Measurements from ENCODE around the gene HDAC10. TPM values are rescaled to one million over a fixed set of nuclear protein-coding genes. Genes with fewer than 3 reads are reported as not detected.

The HDAC10 gene
- total and polyA plus RNA-seq, 10 of the 15 experiments (the other 5 are each of a cell fraction or from before 2014, with no cell fraction given): 0.26 to 48.6 (median 5.0) TPM

DNA sequence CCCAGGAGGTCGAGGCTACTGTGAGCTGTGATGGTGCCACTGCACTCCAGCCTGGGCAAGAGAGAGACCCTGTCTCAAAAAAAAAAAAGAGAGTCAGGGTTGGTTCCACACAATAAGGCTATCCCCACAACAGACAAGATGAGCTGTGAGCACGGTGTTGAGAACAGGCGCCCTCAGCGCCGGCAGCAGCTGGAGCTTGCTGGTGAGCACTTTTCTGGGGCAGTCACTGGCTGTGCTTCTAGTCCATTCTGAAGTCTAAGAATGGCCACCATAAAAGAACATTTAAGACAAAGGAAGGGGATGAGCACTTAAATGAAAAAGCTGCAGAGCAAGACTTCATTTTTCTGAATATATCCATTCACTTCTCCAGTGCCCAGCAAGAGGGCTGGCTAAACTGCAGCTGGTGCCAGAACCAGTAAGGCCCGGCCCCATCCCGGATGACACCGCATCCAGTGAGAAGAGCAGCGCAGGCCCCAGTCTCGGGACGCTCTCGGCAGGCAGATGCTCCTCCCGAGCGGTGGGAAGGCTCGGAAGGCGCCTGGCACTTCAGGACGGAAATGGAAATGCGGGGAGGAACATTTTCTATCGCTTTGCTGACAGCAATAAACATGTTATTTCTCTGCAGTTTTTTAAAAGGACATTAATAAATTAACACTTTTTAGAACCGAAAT lies 18.4 kb downstream of the HDAC10 start:
- ATAC-seq (no peak), FAIRE-seq (no peak), DNase-seq (ENCODE audit: low read depth, low spot score) (no peak)
- in situ Hi-C loops (cut with MboI): no loop called here
- H3K4me3 ChIP-seq: no peak overlapping the region
- no peak overlapping the region for H3K27ac ChIP-seq (ENCODE audit: control insufficient read depth, insufficient read depth)
- H3K36me3 ChIP-seq (ENCODE audit: control insufficient read depth in 2 of 2, insufficient read depth in 2 of 2, low read length in 1 of 2): peaks cover 0 to 8% of the 10 kb centered on the region in 2 experiments; a peak in 3 of 4 replicates
- no peak overlapping the region for H3K9ac ChIP-seq (ENCODE audit: control insufficient read depth, insufficient read depth, low read length)
- 96% methylated on average over 20 of the region's 20 CpGs for WGBS (ENCODE audit: insufficient coverage, insufficient replicate concordance, low lambda C conversion rate, missing lambda C conversion rate)
- no TSS peak for BruUV-seq (replicated peaks)
- ChIA-PET CTCF (interaction anchor here (1.2 kb wide), 1 partner anchor 8 kb away, joined by 4 read pairs; no protein-coding TSS in a partner anchor), SMC1A (ENCODE audit: uncharacterized antibody, unreplicated experiment) (interaction anchor here (0.6 kb wide), 1 partner anchor 465 kb away, joined by 4 read pairs; no protein-coding TSS in a partner anchor), POLR2A (no interaction called here), RAD21 (ENCODE audit: unreplicated experiment) (interaction anchor here (0.6 to 0.7 kb wide), 2 partner anchors 11 to 78 kb away, joined by 3 read pairs; no protein-coding TSS in a partner anchor)
- intact Hi-C loops (cut with micrococcal nuclease; ENCODE audit: unreplicated experiment): no loop called here
- H4K20me1 ChIP-seq (ENCODE audit: control insufficient read depth, insufficient read depth): no peaks in the 10 kb centered on the region
- H3K27me3 ChIP-seq (replicated peaks in 1 of 2; ENCODE audit: control insufficient read depth in 2 of 2, insufficient read depth in 2 of 2, low read length in 1 of 2): no peaks in the 10 kb centered on the region
- H3K4me1 ChIP-seq (ENCODE audit: control insufficient read depth, insufficient read depth, low read length): no peaks in the 10 kb centered on the region
- no peak overlapping the region for H3K4me2 ChIP-seq (ENCODE audit: control insufficient read depth, insufficient read depth)
- no peaks in the 10 kb centered on the region for H3K9me3 ChIP-seq (replicated peaks; ENCODE audit: control insufficient read depth, insufficient read depth, low read length)
- peaks cover 9% of the 10 kb centered on the region for H3K79me2 ChIP-seq (ENCODE audit: control insufficient read depth, insufficient read depth, low read length)
- no peak overlapping the region for H2AFZ ChIP-seq (ENCODE audit: control insufficient read depth, low read depth, low read length)
- TF ChIP-seq TCF3 (IDR thresholded peaks at IDR 0.05; ENCODE audit: borderline replicate concordance, insufficient read depth, low read depth, low read length): no peak
- TF ChIP-seq MYC (IDR thresholded peaks at IDR 0.05; ENCODE audit: insufficient read depth, insufficient read length, insufficient replicate concordance, low read length, severe bottlenecking): no peak
- TF ChIP-seq MTA3 (IDR thresholded peaks at IDR 0.05; ENCODE audit: borderline replicate concordance, low read length): no peak

DNA sequence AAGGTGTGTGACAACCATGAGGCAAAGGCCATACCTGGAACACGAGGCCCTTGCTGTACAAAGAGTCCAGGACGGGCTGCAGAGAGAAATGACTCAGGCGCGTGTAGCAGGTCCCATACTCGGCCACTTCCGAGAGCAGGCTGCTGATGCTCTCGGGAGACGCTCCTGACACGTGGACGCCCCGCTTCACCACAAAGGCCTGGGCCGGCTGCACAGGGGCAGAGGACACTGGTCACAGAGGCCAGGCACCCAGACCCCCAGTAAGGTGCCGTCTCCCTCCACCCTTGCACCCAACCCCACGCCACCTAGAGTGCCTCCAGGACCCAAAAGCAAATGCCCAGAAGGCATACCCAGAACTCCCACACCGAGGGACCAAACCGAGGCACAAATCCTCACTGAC lies 21.7 kb downstream of the HDAC10 start:
- H3K4me3 ChIP-seq: no peak overlapping the region
- H3K9me3 ChIP-seq (replicated peaks; ENCODE audit: control insufficient read depth, insufficient read depth, low read length): no peaks in the 10 kb centered on the region
- no TSS peak for BruUV-seq (replicated peaks)
- 92% methylated on average over 16 of the region's 16 CpGs for WGBS (ENCODE audit: insufficient coverage, insufficient replicate concordance, low lambda C conversion rate, missing lambda C conversion rate)
- in situ Hi-C loops (cut with MboI) (no loop called here), intact Hi-C loops (cut with micrococcal nuclease; ENCODE audit: unreplicated experiment) (no loop called here)
- DNase-seq (ENCODE audit: low read depth, low spot score) (no peak), FAIRE-seq (no peak), ATAC-seq (no peak)
- H3K36me3 ChIP-seq (ENCODE audit: control insufficient read depth in 2 of 2, insufficient read depth in 2 of 2, low read length in 1 of 2): peaks cover 0 to 14% of the 10 kb centered on the region in 2 experiments; a peak in 3 of 4 replicates
- H3K79me2 ChIP-seq (ENCODE audit: control insufficient read depth, insufficient read depth, low read length): no peaks in the 10 kb centered on the region; the same call in 1 of the 2 replicates
- ChIA-PET POLR2A (no interaction called here), CTCF (no interaction called here), RAD21 (ENCODE audit: unreplicated experiment) (no interaction called here), SMC1A (ENCODE audit: uncharacterized antibody, unreplicated experiment) (no interaction called here)
- no peak overlapping the region for H3K27ac ChIP-seq (ENCODE audit: control insufficient read depth, insufficient read depth)
- H2AFZ ChIP-seq (ENCODE audit: control insufficient read depth, low read depth, low read length): no peak overlapping the region
- no peaks in the 10 kb centered on the region for H3K27me3 ChIP-seq (replicated peaks in 1 of 2; ENCODE audit: control insufficient read depth in 2 of 2, insufficient read depth in 2 of 2, low read length in 1 of 2)
- no peak overlapping the region for H3K9ac ChIP-seq (ENCODE audit: control insufficient read depth, insufficient read depth, low read length)
- no peaks in the 10 kb centered on the region for H3K4me1 ChIP-seq (ENCODE audit: control insufficient read depth, insufficient read depth, low read length)
- H3K4me2 ChIP-seq (ENCODE audit: control insufficient read depth, insufficient read depth): no peak overlapping the region
- no peaks in the 10 kb centered on the region for H4K20me1 ChIP-seq (ENCODE audit: control insufficient read depth, insufficient read depth)
- TF ChIP-seq, protein P1, sequence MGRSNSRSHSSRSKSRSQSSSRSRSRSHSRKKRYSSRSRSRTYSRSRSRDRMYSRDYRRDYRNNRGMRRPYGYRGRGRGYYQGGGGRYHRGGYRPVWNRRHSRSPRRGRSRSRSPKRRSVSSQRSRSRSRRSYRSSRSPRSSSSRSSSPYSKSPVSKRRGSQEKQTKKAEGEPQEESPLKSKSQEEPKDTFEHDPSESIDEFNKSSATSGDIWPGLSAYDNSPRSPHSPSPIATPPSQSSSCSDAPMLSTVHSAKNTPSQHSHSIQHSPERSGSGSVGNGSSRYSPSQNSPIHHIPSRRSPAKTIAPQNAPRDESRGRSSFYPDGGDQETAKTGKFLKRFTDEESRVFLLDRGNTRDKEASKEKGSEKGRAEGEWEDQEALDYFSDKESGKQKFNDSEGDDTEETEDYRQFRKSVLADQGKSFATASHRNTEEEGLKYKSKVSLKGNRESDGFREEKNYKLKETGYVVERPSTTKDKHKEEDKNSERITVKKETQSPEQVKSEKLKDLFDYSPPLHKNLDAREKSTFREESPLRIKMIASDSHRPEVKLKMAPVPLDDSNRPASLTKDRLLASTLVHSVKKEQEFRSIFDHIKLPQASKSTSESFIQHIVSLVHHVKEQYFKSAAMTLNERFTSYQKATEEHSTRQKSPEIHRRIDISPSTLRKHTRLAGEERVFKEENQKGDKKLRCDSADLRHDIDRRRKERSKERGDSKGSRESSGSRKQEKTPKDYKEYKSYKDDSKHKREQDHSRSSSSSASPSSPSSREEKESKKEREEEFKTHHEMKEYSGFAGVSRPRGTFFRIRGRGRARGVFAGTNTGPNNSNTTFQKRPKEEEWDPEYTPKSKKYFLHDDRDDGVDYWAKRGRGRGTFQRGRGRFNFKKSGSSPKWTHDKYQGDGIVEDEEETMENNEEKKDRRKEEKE (IDR thresholded peaks at IDR 0.05): no peak
- TF ChIP-seq, protein P2, sequence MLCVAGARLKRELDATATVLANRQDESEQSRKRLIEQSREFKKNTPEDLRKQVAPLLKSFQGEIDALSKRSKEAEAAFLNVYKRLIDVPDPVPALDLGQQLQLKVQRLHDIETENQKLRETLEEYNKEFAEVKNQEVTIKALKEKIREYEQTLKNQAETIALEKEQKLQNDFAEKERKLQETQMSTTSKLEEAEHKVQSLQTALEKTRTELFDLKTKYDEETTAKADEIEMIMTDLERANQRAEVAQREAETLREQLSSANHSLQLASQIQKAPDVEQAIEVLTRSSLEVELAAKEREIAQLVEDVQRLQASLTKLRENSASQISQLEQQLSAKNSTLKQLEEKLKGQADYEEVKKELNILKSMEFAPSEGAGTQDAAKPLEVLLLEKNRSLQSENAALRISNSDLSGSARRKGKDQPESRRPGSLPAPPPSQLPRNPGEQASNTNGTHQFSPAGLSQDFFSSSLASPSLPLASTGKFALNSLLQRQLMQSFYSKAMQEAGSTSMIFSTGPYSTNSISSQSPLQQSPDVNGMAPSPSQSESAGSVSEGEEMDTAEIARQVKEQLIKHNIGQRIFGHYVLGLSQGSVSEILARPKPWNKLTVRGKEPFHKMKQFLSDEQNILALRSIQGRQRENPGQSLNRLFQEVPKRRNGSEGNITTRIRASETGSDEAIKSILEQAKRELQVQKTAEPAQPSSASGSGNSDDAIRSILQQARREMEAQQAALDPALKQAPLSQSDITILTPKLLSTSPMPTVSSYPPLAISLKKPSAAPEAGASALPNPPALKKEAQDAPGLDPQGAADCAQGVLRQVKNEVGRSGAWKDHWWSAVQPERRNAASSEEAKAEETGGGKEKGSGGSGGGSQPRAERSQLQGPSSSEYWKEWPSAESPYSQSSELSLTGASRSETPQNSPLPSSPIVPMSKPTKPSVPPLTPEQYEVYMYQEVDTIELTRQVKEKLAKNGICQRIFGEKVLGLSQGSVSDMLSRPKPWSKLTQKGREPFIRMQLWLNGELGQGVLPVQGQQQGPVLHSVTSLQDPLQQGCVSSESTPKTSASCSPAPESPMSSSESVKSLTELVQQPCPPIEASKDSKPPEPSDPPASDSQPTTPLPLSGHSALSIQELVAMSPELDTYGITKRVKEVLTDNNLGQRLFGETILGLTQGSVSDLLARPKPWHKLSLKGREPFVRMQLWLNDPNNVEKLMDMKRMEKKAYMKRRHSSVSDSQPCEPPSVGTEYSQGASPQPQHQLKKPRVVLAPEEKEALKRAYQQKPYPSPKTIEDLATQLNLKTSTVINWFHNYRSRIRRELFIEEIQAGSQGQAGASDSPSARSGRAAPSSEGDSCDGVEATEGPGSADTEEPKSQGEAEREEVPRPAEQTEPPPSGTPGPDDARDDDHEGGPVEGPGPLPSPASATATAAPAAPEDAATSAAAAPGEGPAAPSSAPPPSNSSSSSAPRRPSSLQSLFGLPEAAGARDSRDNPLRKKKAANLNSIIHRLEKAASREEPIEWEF (IDR thresholded peaks at IDR 0.05; ENCODE audit: insufficient replicate concordance, low read depth, low read length): no peak
- TF ChIP-seq BMI1 (IDR thresholded peaks at IDR 0.05; ENCODE audit: borderline replicate concordance) (no peak), WRNIP1 (IDR thresholded peaks at IDR 0.05; ENCODE audit: borderline replicate concordance, low read depth, low read length) (no peak)

All from GM12878 (cell line).